DOHH2 (cell line): ENCODE results near the gene MRLN.

Experiments used
- EZH2phosphoT487 ChIP-seq: fragments of 200-600 bp; sonication (generic); IDR thresholded peaks from 2 replicates; pipeline ENCODE4 v1.6.1; 2017; ENCODE audit warnings: borderline replicate concordance, mild to moderate bottlenecking, antibody characterized with exemption, low read length, moderate library complexity, mixed read lengths
- TF ChIP-seq, protein P1 (sequence below): fragments of 200-600 bp; sonication (generic); IDR thresholded peaks from one replicate; pipeline ENCODE4 v1.5.1; 2014; ENCODE audit warnings: antibody characterized with exemption, mild to moderate bottlenecking, low read depth, low read length; ENCODE audit not compliant: poor library complexity, severe bottlenecking

DNA sequence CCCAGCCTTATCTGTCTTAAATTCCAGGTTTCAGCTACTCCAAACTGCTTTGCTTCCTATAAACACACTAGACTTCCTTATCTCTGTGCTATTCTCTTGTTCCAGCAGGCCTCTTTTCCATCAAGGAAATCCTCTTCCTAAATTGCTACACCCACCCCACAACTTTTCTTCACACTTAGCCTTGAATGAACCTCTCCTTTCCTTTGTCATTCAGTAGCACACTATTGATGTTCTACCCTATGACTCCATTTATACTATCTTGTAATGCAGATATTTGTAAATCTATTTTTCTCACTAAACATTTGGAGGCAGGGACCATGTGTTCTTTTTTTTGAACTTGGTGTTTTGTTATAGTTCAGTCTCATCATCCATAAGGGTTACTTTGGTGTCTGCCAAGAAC lies 47.3 kb downstream of the MRLN start:
- TF ChIP-seq, protein P1, sequence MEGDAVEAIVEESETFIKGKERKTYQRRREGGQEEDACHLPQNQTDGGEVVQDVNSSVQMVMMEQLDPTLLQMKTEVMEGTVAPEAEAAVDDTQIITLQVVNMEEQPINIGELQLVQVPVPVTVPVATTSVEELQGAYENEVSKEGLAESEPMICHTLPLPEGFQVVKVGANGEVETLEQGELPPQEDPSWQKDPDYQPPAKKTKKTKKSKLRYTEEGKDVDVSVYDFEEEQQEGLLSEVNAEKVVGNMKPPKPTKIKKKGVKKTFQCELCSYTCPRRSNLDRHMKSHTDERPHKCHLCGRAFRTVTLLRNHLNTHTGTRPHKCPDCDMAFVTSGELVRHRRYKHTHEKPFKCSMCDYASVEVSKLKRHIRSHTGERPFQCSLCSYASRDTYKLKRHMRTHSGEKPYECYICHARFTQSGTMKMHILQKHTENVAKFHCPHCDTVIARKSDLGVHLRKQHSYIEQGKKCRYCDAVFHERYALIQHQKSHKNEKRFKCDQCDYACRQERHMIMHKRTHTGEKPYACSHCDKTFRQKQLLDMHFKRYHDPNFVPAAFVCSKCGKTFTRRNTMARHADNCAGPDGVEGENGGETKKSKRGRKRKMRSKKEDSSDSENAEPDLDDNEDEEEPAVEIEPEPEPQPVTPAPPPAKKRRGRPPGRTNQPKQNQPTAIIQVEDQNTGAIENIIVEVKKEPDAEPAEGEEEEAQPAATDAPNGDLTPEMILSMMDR, result no peak
- TF ChIP-seq EZH2phosphoT487, result no peak
